OCI-LY1 (cell line): ENCODE results near the gene GAMT.

Experiments used
- H2AFZ ChIP-seq: fragments of 200-600 bp; sonication (generic), shearing (Covaris generic); 2 replicates; pipeline ENCODE4 v1.6.0; 2014; ENCODE audit warnings: antibody characterized with exemption, mild to moderate bottlenecking, low read length
- H3F3A ChIP-seq: fragments of 200-600 bp; sonication (generic), shearing (Covaris generic); 2 replicates; pipeline ENCODE4 v1.6.0; 2014; ENCODE audit warnings: mild to moderate bottlenecking, antibody characterized with exemption, low read length, moderate library complexity; ENCODE audit not compliant: insufficient read depth
- H3K27ac ChIP-seq: fragments of 200-600 bp; sonication (generic); 2 replicates; pipeline ENCODE4 v1.5.1; 2014; ENCODE audit warnings: low read length, mixed run types, mild to moderate bottlenecking, low read depth; ENCODE audit not compliant: poor library complexity, severe bottlenecking
- H3K27me3 ChIP-seq: fragments of 200-600 bp; sonication (generic); 2 replicates; pipeline ENCODE4 v1.6.0; 2014; ENCODE audit warnings: antibody characterized with exemption, mild to moderate bottlenecking, low read length, moderate library complexity; ENCODE audit not compliant: insufficient read depth
- H3K36me3 ChIP-seq: fragments of 200-600 bp; sonication (generic); 2 replicates; pipeline ENCODE4 v1.6.1; 2014; ENCODE audit warnings: mild to moderate bottlenecking, antibody characterized with exemption, low read length, moderate library complexity, mixed read lengths; ENCODE audit not compliant: insufficient read depth
- H3K4me1 ChIP-seq: fragments of 200-600 bp; sonication (generic); 2 replicates; pipeline ENCODE4 v1.5.1; 2014; ENCODE audit warnings: mild to moderate bottlenecking, low read length, moderate library complexity; ENCODE audit not compliant: insufficient read depth, severe bottlenecking
- H3K4me2 ChIP-seq: fragments of 200-600 bp; sonication (generic), shearing (Covaris generic); 2 replicates; pipeline ENCODE4 v1.6.1; 2014; ENCODE audit warnings: low read length
- H3K4me3 ChIP-seq: fragments of 200-600 bp; sonication (generic); 2 replicates; pipeline ENCODE4 v1.5.1; 2014; ENCODE audit warnings: low read length, low read depth, mild to moderate bottlenecking, mixed read lengths; ENCODE audit not compliant: poor library complexity, severe bottlenecking
- H3K79me2 ChIP-seq: fragments of 200-600 bp; shearing (Covaris generic); 2 replicates; pipeline ENCODE4 v1.6.1; 2016; ENCODE audit warnings: mixed run types, low read length, mixed read lengths; ENCODE audit not compliant: insufficient read depth
- H3K9ac ChIP-seq: fragments of 200-600 bp; sonication (generic), shearing (Covaris generic); 2 replicates; pipeline ENCODE4 v1.6.1; 2014; ENCODE audit warnings: mild to moderate bottlenecking, low read length, mixed read lengths
- H3K9me2 ChIP-seq: fragments of 200-600 bp; sonication (generic), shearing (Covaris generic); 2 replicates; pipeline ENCODE4 v1.6.1; 2014; ENCODE audit warnings: low read depth, mild to moderate bottlenecking, low read length, mixed read lengths
- H3K9me3 ChIP-seq: fragments of 200-600 bp; shearing (Covaris generic); 2 replicates; pipeline ENCODE4 v1.6.1; 2014; ENCODE audit warnings: low read length, mixed read lengths
- H4K20me1 ChIP-seq: fragments of 200-600 bp; sonication (generic), shearing (Covaris generic); 2 replicates; pipeline ENCODE4 v1.6.0; 2016; ENCODE audit warnings: mild to moderate bottlenecking, low read length; ENCODE audit not compliant: insufficient read depth
- CTCF ChIP-seq: fragments of 200-600 bp; sonication (generic), shearing (Covaris generic); IDR thresholded peaks from 2 replicates; pipeline ENCODE4 v1.5.1; 2017; ENCODE audit warnings: mild to moderate bottlenecking, antibody characterized with exemption, low read length, moderate library complexity, mixed read lengths
- EZH2 ChIP-seq: fragments of 200-600 bp; sonication (generic), shearing (Covaris generic); IDR thresholded peaks from 2 replicates; pipeline ENCODE4 v1.8.0; 2017; ENCODE audit warnings: borderline replicate concordance, mixed run types, mild to moderate bottlenecking, antibody characterized with exemption, low read length, moderate library complexity, mixed read lengths

The GAMT gene

GRCh38 chr19:1388637-1389026 lies 12.7 kb downstream of the GAMT start:
- Histone ChIP-seq H3K4me2 (no peak overlapping the region), H3K79me2 (peaks cover 8% of the 10 kb centered on the region; the same call in 1 of the 2 replicates), H3K9ac (no peak overlapping the region), H2AFZ (no peak overlapping the region), H3K4me3 (no peak overlapping the region), H3F3A (no peaks in the 10 kb centered on the region), H4K20me1 (no peaks in the 10 kb centered on the region), H3K27ac (no peak overlapping the region), H3K4me1 (peaks cover 7% of the 10 kb centered on the region), H3K27me3 (no peaks in the 10 kb centered on the region), H3K9me3 (no peaks in the 10 kb centered on the region), H3K9me2 (no peaks in the 10 kb centered on the region), H3K36me3 (peaks cover 57% of the 10 kb centered on the region)
- TF ChIP-seq CTCF (no peak), EZH2 (no peak)

DNA sequence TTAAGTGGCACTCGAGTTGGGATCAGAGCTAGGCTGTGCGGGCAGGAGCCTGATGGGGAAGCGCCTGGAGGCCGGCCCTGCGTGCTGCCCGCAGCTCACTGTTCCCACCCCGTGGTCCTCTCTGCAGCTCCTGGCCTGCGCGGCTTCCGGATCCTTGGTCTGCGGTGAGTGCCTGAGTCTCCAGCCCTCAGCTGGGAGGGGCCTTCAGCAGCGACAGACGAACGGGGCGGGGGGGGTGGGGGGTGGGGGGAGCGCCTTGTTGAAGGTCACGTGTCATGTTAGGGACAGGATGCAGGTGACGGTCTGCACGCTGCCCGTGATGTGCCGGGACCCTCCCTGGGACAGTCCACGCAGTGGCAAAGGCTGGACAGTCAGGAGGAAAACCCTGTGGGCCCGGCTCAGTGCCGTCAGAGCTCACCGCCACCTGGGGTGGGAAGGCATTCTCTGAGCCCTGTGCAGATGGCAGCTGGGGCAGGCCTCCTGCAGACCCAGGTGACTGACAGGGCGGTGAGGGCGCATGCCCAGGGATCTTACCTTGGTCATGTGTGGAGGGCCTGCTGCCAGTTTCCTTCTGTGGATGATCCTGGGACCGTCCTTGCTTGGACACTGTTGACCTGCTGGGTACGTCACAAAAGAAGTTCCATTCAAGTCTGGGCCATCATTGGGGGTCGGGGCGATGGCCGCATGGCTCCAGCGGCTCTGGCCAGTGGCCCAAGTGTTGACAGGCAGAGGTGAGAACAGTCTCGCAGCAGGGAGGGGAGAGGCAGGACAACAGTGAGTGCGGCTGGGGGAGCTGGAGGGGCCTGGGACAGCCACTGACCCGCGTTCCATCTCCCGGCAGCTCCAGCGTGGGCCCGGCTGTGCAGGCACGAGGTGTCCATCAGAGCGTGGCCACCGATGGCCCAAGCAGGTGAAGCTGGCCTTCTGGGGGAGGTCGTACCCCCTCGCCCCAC lies 13.4 kb downstream of the GAMT start:
- H3K9ac ChIP-seq, result no peak overlapping the region
- no peaks in the 10 kb centered on the region for H3K9me2 ChIP-seq
- no peaks in the 10 kb centered on the region for H3K27me3 ChIP-seq
- no peak overlapping the region for H2AFZ ChIP-seq
- H3K9me3 ChIP-seq, result no peaks in the 10 kb centered on the region
- TF ChIP-seq CTCF (no peak), EZH2 (no peak)
- no peak overlapping the region for H3K27ac ChIP-seq
- peaks cover 50% of the 10 kb centered on the region for H3K36me3 ChIP-seq
- no peaks in the 10 kb centered on the region for H4K20me1 ChIP-seq
- H3K4me1 ChIP-seq, result peaks cover 7% of the 10 kb centered on the region
- no peak overlapping the region for H3K4me2 ChIP-seq
- no peaks in the 10 kb centered on the region for H3F3A ChIP-seq
- peaks cover 8% of the 10 kb centered on the region; the same call in 1 of the 2 replicates for H3K79me2 ChIP-seq
- no peak overlapping the region for H3K4me3 ChIP-seq

DNA sequence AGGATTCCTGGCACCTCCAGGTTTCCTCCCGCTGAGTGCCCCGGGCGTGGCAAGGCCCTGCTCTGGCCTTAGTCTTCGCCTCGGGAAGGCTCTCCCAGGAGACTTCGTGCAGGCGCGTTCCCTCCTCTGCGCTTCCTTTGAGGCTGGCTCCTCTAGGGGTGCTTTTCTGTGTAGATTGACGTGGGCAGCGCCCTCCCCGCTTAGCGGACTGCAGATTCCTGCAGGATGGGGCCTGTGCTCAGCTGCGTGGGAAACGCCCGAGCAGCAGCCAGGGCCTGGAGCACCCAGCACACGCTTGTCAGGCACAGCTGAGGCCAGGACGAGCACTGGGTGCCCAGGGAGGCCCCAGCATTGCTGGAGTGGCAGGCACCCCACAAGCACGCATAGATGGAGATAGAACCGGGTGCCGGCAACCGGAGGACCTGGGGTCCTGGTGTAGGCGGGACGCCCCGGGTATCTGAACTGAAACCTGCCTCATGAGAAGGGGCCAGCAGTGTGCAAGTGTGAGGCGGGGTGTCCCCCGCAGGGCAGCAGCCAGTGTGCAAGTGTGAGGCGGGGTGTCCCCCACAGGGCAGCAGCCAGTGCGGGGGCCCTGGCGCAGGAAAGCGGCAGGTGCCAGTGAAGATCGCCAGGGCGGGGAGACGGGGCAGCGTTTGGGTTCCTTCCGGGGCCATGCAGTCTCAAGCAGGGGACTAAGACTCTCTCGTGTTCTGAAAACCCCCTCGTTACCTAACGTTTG lies 14.2 kb downstream of the GAMT start:
- Histone ChIP-seq H3K79me2 (peaks cover 8% of the 10 kb centered on the region; the same call in 1 of the 2 replicates), H3K4me2 (no peak overlapping the region), H2AFZ (no peak overlapping the region), H3K4me1 (peaks cover 7% of the 10 kb centered on the region), H3F3A (no peaks in the 10 kb centered on the region), H3K36me3 (peaks cover 42% of the 10 kb centered on the region), H3K9me3 (no peaks in the 10 kb centered on the region), H4K20me1 (no peaks in the 10 kb centered on the region), H3K9ac (no peak overlapping the region), H3K4me3 (no peak overlapping the region), H3K27me3 (no peaks in the 10 kb centered on the region), H3K9me2 (no peaks in the 10 kb centered on the region), H3K27ac (no peak overlapping the region)
- TF ChIP-seq EZH2 (no peak), CTCF (no peak)
